CD14-positive monocyte (primary cell): ENCODE data around the gene NRGN. TPM values are rescaled to one million over a fixed set of nuclear protein-coding genes. Genes with fewer than 3 reads are reported as not detected.

Experiments
- DNase-seq, 3 donors: peaks; one replicate each; pipeline ENCODE4 v3.0.0-alpha.2; 2011 to 2022
- H2AFZ ChIP-seq: 2 replicates; pipeline ENCODE4 v1.6.0; 2012; ENCODE audit warnings: mild to moderate bottlenecking, low read depth, low read length, inconsistent platforms; ENCODE audit not compliant: insufficient read depth, poor library complexity, severe bottlenecking
- H3K27ac ChIP-seq, 2 donors: 1 replicate in 1 of 2; 2 replicates in 1 of 2; pipeline ENCODE4 v1.5.1; 2012 to 2013; ENCODE audit warnings: low read length in 2 of 2, control low read depth in 1 of 2, inconsistent platforms in 1 of 2, low read depth in 1 of 2, mild to moderate bottlenecking in 1 of 2
- H3K27me3 ChIP-seq, 2 donors: one replicate each; pipeline versions ENCODE4 v1.6.0 to v1.6.1; 2011 to 2013; ENCODE audit warnings: low read length in 2 of 2; ENCODE audit not compliant: control insufficient read depth in 2 of 2, insufficient read depth in 2 of 2
- H3K36me3 ChIP-seq, 2 donors: replicated peaks in 1 of 2; 1 replicate in 1 of 2; 2 replicates in 1 of 2; pipeline versions ENCODE4 v1.5.1 to v1.6.1; 2012 to 2013; ENCODE audit warnings: low read length in 2 of 2, control low read depth in 1 of 2, inconsistent platforms in 1 of 2, mild to moderate bottlenecking in 1 of 2; ENCODE audit not compliant: insufficient read depth in 2 of 2, control insufficient read depth in 1 of 2
- H3K4me1 ChIP-seq, 2 donors: 1 replicate in 1 of 2; 2 replicates in 1 of 2; pipeline versions ENCODE4 v1.5.1 to v1.6.1; 2012 to 2013; ENCODE audit warnings: low read length in 2 of 2, control low read depth in 1 of 2, inconsistent platforms in 1 of 2, mild to moderate bottlenecking in 1 of 2, moderate library complexity in 1 of 2; ENCODE audit not compliant: insufficient read depth in 2 of 2, control insufficient read depth in 1 of 2
- H3K4me2 ChIP-seq: replicated peaks from 2 replicates; pipeline ENCODE3; 2012; ENCODE audit warnings: low read length, moderate library complexity, mild to moderate bottlenecking; ENCODE audit not compliant: poor library complexity, severe bottlenecking; ENCODE audit errors: extremely low read depth
- H3K4me3 ChIP-seq, 3 experiments: fragments of 200-600 bp in 1 of 3; sonication (generic) in 1 of 3; replicated peaks in 1 of 3; 1 replicate in 2 of 3; 2 replicates in 1 of 3; pipeline ENCODE4 v1.5.1; 2011 to 2013; ENCODE audit warnings: low read length in 3 of 3, mild to moderate bottlenecking in 3 of 3, control low read depth in 2 of 3, low read depth in 2 of 3, inconsistent platforms in 1 of 3, moderate library complexity in 1 of 3
- H3K79me2 ChIP-seq: 2 replicates; pipeline ENCODE4 v1.6.0; 2012; ENCODE audit warnings: mild to moderate bottlenecking, control low read depth, inconsistent platforms, low read length, moderate library complexity; ENCODE audit not compliant: insufficient read depth
- H3K9ac ChIP-seq: 2 replicates; pipeline ENCODE4 v1.6.0; 2017; ENCODE audit warnings: low read length, mild to moderate bottlenecking; ENCODE audit not compliant: insufficient read depth, poor library complexity, severe bottlenecking
- H3K9me3 ChIP-seq, 2 donors: replicated peaks in 1 of 2; 1 replicate in 1 of 2; 2 replicates in 1 of 2; pipeline versions ENCODE4 v1.5.1 to v1.6.1; 2012 to 2013; ENCODE audit warnings: low read length in 2 of 2, control low read depth in 1 of 2; ENCODE audit not compliant: control insufficient read depth in 1 of 2, insufficient read depth in 1 of 2
- H4K20me1 ChIP-seq: 2 replicates; pipeline ENCODE4 v1.6.0; 2012; ENCODE audit warnings: mild to moderate bottlenecking, low read length, control low read depth, moderate library complexity; ENCODE audit not compliant: insufficient read depth
- H3K27ac Mint-ChIP-seq, 7 donors: one replicate each; pipeline ENCODE4 v1.8.0; 2020; ENCODE audit warnings: mild to moderate bottlenecking in 7 of 7, mixed read lengths in 7 of 7, moderate library complexity in 6 of 7, inconsistent platforms in 2 of 7
- H3K27me3 Mint-ChIP-seq, 3 donors: one replicate each; pipeline ENCODE4 v1.8.0; 2021 to 2022; ENCODE audit warnings: low read depth in 3 of 3, mild to moderate bottlenecking in 3 of 3, mixed read lengths in 3 of 3, moderate library complexity in 3 of 3, inconsistent platforms in 1 of 3
- H3K36me3 Mint-ChIP-seq, 2 donors: one replicate each; pipeline ENCODE4 v1.8.0; 2020; ENCODE audit warnings: mixed read lengths in 2 of 2, inconsistent platforms in 1 of 2, mild to moderate bottlenecking in 1 of 2
- H3K4me1 Mint-ChIP-seq: one replicate; pipeline ENCODE4 v1.8.0; 2020; ENCODE audit warnings: mild to moderate bottlenecking, mixed read lengths
- H3K4me3 Mint-ChIP-seq, 2 donors: one replicate each; pipeline ENCODE4 v1.8.0; 2020; ENCODE audit warnings: mild to moderate bottlenecking in 2 of 2, mixed read lengths in 2 of 2, moderate library complexity in 1 of 2
- H3K9me3 Mint-ChIP-seq, 7 donors: one replicate each; pipeline ENCODE4 v1.8.0; 2020 to 2022; ENCODE audit warnings: mixed read lengths in 7 of 7, mild to moderate bottlenecking in 6 of 7, moderate library complexity in 6 of 7, inconsistent platforms in 2 of 7
- WGBS: methylation state at CpG from one replicate; pipeline ENCODE4 v1.1.5; 2013; ENCODE audit warnings: missing lambda C conversion rate; ENCODE audit not compliant: insufficient coverage; 5-methylcytosine and 5-hydroxymethylcytosine counted together
- intact Hi-C, 2 donors: fragments of 100-400 bp; cut with micrococcal nuclease; formaldehyde crosslinking; loops; one replicate each; pipeline versions ENCODE4 v1.15.0 to v1.15.1; 2023
- polyA plus RNA-seq, 3 donors: library from polyadenylated mRNA; depleted of rRNA in 1 of 3; unstranded in 2 of 3; stranded (reverse) in 1 of 3; fragments of 300-500 nt in 2 of 3; fragments of >200 nt in 1 of 3; fragmentation: Illumina TruSeq in 2 of 3; gene quantifications; 1 replicate in 2 of 3; 2 replicates in 1 of 3; pipeline ENCODE4 v1.2.3, GENCODE V29; 2012 to 2021
- TF ChIP-seq, protein P1 (sequence below): fragments of 200-600 bp; IDR thresholded peaks from one replicate; pipeline ENCODE4 v1.8.0; 2022; ENCODE audit warnings: antibody characterized with exemption, mild to moderate bottlenecking

NRGN gene
- polyA plus RNA-seq, 3 donors: 17.2 to 125 (median 19.2) TPM

- H4K20me1 ChIP-seq: peaks cover 5% of the 10 kb centered on the region
- WGBS: under 1% methylated on average over 51 of the region's 55 CpGs
- Mint-ChIP-seq H3K4me1 (peaks cover 50% of the 10 kb centered on the region), H3K36me3 (peaks cover 19 to 25% of the 10 kb centered on the region in 2 donors), H3K27me3 (peaks cover 44 to 57% (median 49%) of the 10 kb centered on the region in 3 donors), H3K9me3 (peaks cover 0 to 23% (median 12%) of the 10 kb centered on the region in 7 donors), H3K27ac (peak within 1 kb of the TSS in 2 of 7 donors; percentile 40 to 85), H3K4me3 (peak within 1 kb of the TSS; percentile 90 to 99)
- peak within 1 kb of the TSS; percentile 38 to 80 (median 42) for H3K4me3 ChIP-seq
- peak within 1 kb of the TSS; percentile 77 for H2AFZ ChIP-seq
- peaks cover 5 to 25% of the 10 kb centered on the region in 2 donors for H3K36me3 ChIP-seq
- intact Hi-C loops: no loop called here
- H3K9me3 ChIP-seq: peaks cover 3 to 14% of the 10 kb centered on the region in 2 donors
- peak within 1 kb of the TSS; percentile 96 for H3K4me2 ChIP-seq
- no peak within 1 kb of the TSS for H3K27ac ChIP-seq
- DNase-seq: peak in 1 of 3 donors; percentile 28
- TF ChIP-seq, protein P1, sequence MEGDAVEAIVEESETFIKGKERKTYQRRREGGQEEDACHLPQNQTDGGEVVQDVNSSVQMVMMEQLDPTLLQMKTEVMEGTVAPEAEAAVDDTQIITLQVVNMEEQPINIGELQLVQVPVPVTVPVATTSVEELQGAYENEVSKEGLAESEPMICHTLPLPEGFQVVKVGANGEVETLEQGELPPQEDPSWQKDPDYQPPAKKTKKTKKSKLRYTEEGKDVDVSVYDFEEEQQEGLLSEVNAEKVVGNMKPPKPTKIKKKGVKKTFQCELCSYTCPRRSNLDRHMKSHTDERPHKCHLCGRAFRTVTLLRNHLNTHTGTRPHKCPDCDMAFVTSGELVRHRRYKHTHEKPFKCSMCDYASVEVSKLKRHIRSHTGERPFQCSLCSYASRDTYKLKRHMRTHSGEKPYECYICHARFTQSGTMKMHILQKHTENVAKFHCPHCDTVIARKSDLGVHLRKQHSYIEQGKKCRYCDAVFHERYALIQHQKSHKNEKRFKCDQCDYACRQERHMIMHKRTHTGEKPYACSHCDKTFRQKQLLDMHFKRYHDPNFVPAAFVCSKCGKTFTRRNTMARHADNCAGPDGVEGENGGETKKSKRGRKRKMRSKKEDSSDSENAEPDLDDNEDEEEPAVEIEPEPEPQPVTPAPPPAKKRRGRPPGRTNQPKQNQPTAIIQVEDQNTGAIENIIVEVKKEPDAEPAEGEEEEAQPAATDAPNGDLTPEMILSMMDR: no peak
- H3K4me1 ChIP-seq: peaks cover 53 to 60% of the 10 kb centered on the region in 2 donors
- H3K9ac ChIP-seq: no peak within 1 kb of the TSS
- no peaks in the 10 kb centered on the region for H3K79me2 ChIP-seq
- H3K27me3 ChIP-seq: peaks cover 29 to 45% of the 10 kb centered on the region in 2 donors
These were observed 22.4 kb downstream of the NRGN start, which contains the start of gene ESAM for GRCh38 chr11:124762105-124762623. TSS of gene ESAM (minus strand) at chr11:124762290. CDS start at chr11:124762154, 136 bp downstream.

DNA sequence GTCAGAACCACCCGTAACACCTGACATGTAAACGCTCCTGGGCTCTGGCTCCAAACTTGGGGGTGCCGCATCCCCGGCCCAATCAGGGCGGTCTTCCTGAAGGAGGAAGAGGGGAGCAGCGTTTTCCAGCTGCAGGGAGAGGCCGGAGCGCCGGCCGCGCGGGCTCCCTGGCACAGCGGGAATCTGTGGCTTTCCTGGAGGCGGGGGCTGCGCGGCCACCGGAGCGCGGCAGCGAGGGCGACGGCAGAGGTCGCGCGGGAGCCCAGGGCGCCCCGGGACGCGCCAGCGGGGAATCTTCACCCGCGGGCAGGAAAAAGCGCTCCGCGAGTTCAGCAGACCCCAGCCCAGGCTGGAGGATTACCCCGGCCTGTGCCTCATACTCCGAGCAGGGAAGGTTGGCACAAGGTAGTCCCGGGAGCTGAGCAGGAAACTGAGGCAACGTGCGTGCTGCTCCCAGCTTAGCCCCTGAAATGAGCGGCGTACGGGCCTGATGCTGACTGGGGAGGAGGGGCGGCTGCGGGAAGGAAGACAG is 22.9 kb downstream of the NRGN start:
- peaks cover 5% of the 10 kb centered on the region for H4K20me1 ChIP-seq
- DNase-seq: no peak
- peaks cover 49 to 56% of the 10 kb centered on the region in 2 donors for H3K4me1 ChIP-seq
- H3K36me3 Mint-ChIP-seq: peaks cover 24 to 27% of the 10 kb centered on the region in 2 donors
- WGBS: 0% methylated on average over 37 of the region's 45 CpGs
- H3K27ac ChIP-seq: no peak overlapping the region
- peaks cover 0 to 23% (median 12%) of the 10 kb centered on the region in 7 donors for H3K9me3 Mint-ChIP-seq
- TF ChIP-seq, protein P1: no peak
- H3K36me3 ChIP-seq: peaks cover 10 to 31% of the 10 kb centered on the region in 2 donors
- peak overlapping the region in 1 of 7 donors; percentile 40 for H3K27ac Mint-ChIP-seq
- H2AFZ ChIP-seq: peak overlapping the region; percentile 77
- H3K27me3 ChIP-seq: peaks cover 29 to 45% of the 10 kb centered on the region in 2 donors
- H3K9me3 ChIP-seq: peaks cover 3 to 14% of the 10 kb centered on the region in 2 donors
- H3K4me3 Mint-ChIP-seq: peak overlapping the region; percentile 90 to 99
- no peaks in the 10 kb centered on the region for H3K79me2 ChIP-seq
- H3K27me3 Mint-ChIP-seq: peaks cover 42 to 51% (median 49%) of the 10 kb centered on the region in 3 donors
- H3K9ac ChIP-seq: no peak overlapping the region
- intact Hi-C loops: loop anchor here (1.0 kb wide), 1 partner anchor 93 kb away; no protein-coding TSS in a partner anchor
- peak overlapping the region; percentile 96 for H3K4me2 ChIP-seq
- H3K4me3 ChIP-seq: peak overlapping the region; percentile 38 to 80 (median 42)
- peaks cover 46% of the 10 kb centered on the region for H3K4me1 Mint-ChIP-seq
